OCI-LY1 (cell line): ENCODE measurements around the gene TSPAN32.

ENCODE experiments used
- CTCF ChIP-seq: fragments of 200-600 bp; sonication (generic), shearing (Covaris generic); IDR thresholded peaks from 2 replicates; pipeline ENCODE4 v1.5.1; 2017; ENCODE audit warnings: mild to moderate bottlenecking, antibody characterized with exemption, low read length, moderate library complexity, mixed read lengths
- EZH2 ChIP-seq: fragments of 200-600 bp; sonication (generic), shearing (Covaris generic); IDR thresholded peaks from 2 replicates; pipeline ENCODE4 v1.8.0; 2017; ENCODE audit warnings: borderline replicate concordance, mixed run types, mild to moderate bottlenecking, antibody characterized with exemption, low read length, moderate library complexity, mixed read lengths

DNA sequence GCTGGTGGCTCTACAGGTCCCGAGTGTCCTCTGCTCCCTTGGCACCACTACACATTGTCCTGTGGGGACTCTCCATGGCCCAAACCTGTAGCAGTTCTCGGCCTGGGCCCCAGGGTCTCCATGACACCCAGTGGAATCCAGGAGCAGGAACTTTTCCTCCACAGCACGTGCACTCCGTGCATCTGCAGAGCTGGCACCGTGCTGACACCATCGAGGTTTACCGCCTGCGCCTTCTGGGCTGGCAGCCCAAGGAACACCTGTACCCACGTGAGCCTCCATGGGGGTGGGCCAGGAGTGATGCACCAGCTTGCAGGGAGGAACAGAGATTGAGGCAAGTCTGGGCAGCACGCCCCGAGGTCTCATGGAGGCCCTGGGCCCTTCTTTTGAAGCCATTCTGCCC lies 25.2 kb downstream of the TSPAN32 start:
- TF ChIP-seq CTCF (no peak), EZH2 (no peak)
